OCI-LY3 (cell line): ENCODE data around the gene SSR3.

Source experiments
- CTCF ChIP-seq: fragments of 200-600, 300-600 bp; sonication (generic); IDR thresholded peaks from 2 replicates; pipeline ENCODE4 v1.5.1; 2014; ENCODE audit warnings: antibody characterized with exemption, low read length, low read depth
- EZH2phosphoT487 ChIP-seq: fragments of 200-600 bp; shearing (Covaris generic); IDR thresholded peaks from 2 replicates; pipeline ENCODE4 v1.6.1; 2018; ENCODE audit warnings: antibody characterized with exemption, mixed run types, low read depth

DNA sequence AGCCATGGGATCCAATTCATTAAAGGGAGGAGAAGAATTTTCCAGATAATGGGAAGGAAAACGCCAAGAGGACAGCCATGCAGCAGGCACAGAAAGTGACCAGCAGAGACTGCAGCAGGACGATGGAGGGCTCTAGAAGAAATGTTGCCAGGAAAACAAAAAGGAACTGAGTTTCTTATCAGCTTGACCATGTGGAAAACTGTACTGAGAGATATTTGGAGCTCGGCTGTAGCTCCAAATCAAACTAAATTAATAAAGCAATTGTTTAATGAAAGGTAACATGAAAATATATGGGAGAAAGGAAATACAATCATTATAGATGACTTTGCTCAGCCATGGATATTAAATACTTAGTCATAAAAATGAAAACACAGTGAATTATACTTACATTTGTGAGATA lies 63.7 kb downstream of the SSR3 start:
- no peak for TF ChIP-seq CTCF
- no peak for TF ChIP-seq EZH2phosphoT487
